ENCODE results near the gene RAB11A.

The RAB11A gene

DNA sequence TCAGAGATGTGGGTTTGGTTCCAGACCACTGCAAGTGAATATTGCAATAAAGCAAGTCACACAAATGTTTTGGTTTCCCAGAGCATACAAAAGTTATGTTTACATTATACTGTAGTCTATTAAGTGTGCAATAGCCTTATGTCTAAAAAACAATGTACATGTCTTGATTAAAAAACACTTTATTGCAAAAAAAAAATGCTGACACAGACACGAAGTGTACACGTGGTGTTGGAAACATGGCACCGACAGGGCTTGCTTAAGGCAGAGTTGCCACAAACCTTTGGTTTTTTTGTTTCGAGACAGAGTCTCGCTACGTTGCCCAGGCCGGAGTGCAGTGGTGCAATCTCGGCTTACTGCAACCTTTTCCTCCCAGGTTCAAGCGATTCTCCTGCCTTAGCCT is 50.1 kb downstream of the RAB11A start:
- DNase-seq, result no peak
- no peak for TF ChIP-seq CTCF (IDR thresholded peaks at IDR 0.05)
- Histone ChIP-seq H3K36me3 (peaks cover 0 to 15% (median 0%) of the 10 kb centered on the region in 3 donors), H3K9me3 (no peaks in the 10 kb centered on the region), H3K4me1 (peaks cover 0 to 12% (median 11%) of the 10 kb centered on the region in 4 donors), H3K27ac (no peak overlapping the region), H3K27me3 (no peaks in the 10 kb centered on the region), H3K4me3 (no peak overlapping the region)
- intact Hi-C loops (cut with DNase I; ENCODE audit: low total_unique reads), result loop anchor here (10.0 kb wide), 1 partner anchor 345 kb away; no protein-coding TSS in a partner anchor

- H3K9me3 ChIP-seq, result no peaks in the 10 kb centered on the region
- intact Hi-C loops (cut with DNase I; ENCODE audit: low total_unique reads), result no loop called here
- no peak for DNase-seq
Measured at GRCh38 chr15:65920121-65920520, 50.8 kb downstream of the RAB11A start.

DNA sequence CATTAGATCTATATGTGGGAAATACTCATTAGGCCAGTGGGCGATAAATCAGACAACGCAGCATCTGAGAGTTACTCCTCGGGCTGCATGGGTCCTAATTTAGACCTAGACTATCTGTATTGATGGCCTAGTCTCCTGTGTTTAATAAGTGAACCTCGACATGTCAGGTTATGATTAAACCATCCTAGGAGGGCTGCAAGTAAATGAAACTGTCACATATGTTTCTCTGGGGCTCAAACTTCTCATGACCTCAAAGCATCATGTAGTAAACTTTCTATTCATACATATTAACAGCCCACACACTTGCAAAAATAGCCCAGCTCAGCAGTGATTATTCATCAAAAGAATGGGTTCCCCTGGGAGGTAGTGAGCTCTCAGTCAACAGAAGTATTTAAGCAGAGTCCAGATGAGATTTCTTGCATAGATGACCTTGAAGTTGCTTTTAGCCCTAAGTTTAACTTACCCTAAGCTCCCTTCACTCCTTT is 51.6 kb downstream of the RAB11A start:
- intact Hi-C loops (cut with DNase I; ENCODE audit: low total_unique reads), result no loop called here
- Histone ChIP-seq H3K4me3 (no peak overlapping the region), H3K27ac (no peak overlapping the region), H3K36me3 (peaks cover 0 to 15% (median 0%) of the 10 kb centered on the region in 3 donors), H3K9me3 (no peaks in the 10 kb centered on the region), H3K4me1 (peaks cover 0 to 12% (median 11%) of the 10 kb centered on the region in 4 donors), H3K27me3 (no peaks in the 10 kb centered on the region)
- DNase-seq, result no peak
- no peak for TF ChIP-seq CTCF (IDR thresholded peaks at IDR 0.05)

More at GRCh38 chr15:65920121-65920520, 50.8 kb downstream of the RAB11A start:
- no peak for TF ChIP-seq CTCF (IDR thresholded peaks at IDR 0.05)
- Histone ChIP-seq H3K36me3 (peaks cover 0 to 15% (median 0%) of the 10 kb centered on the region in 3 donors), H3K27ac (no peak overlapping the region), H3K4me3 (no peak overlapping the region), H3K27me3 (no peaks in the 10 kb centered on the region), H3K4me1 (peaks cover 0 to 12% (median 11%) of the 10 kb centered on the region in 4 donors)

- TF ChIP-seq CTCF (IDR thresholded peaks at IDR 0.05), result no peak
- Histone ChIP-seq H3K4me1 (peaks cover 0 to 4% (median 3%) of the 10 kb centered on the region in 4 donors), H3K36me3 (peaks cover 0 to 15% (median 0%) of the 10 kb centered on the region in 3 donors), H3K27ac (no peak overlapping the region), H3K27me3 (no peaks in the 10 kb centered on the region), H3K9me3 (no peaks in the 10 kb centered on the region), H3K4me3 (no peak overlapping the region)
- no peak for DNase-seq
- intact Hi-C loops (cut with DNase I; ENCODE audit: low total_unique reads), result no loop called here
Measured at GRCh38 chr15:65921780-65922179, 52.5 kb downstream of the RAB11A start.

GRCh38 chr15:65922621-65923020 is 53.3 kb downstream of the RAB11A start:
- no peak overlapping the region for H3K27ac ChIP-seq
- H3K36me3 ChIP-seq, result peaks cover 0 to 15% (median 0%) of the 10 kb centered on the region in 3 donors
- H3K4me3 ChIP-seq, result no peak overlapping the region
- no peaks in the 10 kb centered on the region for H3K9me3 ChIP-seq
- H3K4me1 ChIP-seq, result no peaks in the 10 kb centered on the region
- H3K27me3 ChIP-seq, result no peaks in the 10 kb centered on the region
- intact Hi-C loops (cut with DNase I; ENCODE audit: low total_unique reads), result no loop called here
- DNase-seq, result no peak
- TF ChIP-seq CTCF (IDR thresholded peaks at IDR 0.05), result no peak

DNA sequence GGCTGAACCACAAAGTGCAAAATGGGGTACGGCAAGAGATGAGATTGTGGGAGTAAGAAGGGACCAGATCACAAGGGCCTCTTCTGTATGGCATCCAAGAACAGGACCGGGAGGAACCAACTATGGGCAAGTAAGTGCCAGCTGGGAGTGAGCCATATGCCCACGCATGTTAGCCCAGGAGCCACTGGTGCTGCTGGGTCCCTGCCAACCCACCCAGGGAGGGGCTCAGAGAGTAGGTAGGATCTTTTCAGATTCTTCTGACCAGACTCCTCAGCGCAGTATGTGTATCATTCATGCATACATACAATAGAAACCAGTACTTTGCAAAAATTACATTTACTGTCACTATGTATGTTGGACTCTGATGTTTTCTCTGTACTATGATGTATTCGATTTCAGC is 54.0 kb downstream of the RAB11A start:
- Histone ChIP-seq H3K27ac (no peak overlapping the region), H3K27me3 (no peaks in the 10 kb centered on the region), H3K4me3 (no peak overlapping the region), H3K9me3 (no peaks in the 10 kb centered on the region), H3K4me1 (no peaks in the 10 kb centered on the region), H3K36me3 (peaks cover 0 to 13% (median 0%) of the 10 kb centered on the region in 3 donors)
- no peak for DNase-seq
- TF ChIP-seq CTCF (IDR thresholded peaks at IDR 0.05), result no peak
- intact Hi-C loops (cut with DNase I; ENCODE audit: low total_unique reads), result no loop called here

Measured in tibial artery (tissue), 4 donors.